ENCODE data around the gene CCDC124.
"Not testable (repeated sequence)": the region's sequence is repeated elsewhere in the genome, so short reads cannot be mapped to it uniquely, and the experiment has no call there.

CCDC124 gene

DNA sequence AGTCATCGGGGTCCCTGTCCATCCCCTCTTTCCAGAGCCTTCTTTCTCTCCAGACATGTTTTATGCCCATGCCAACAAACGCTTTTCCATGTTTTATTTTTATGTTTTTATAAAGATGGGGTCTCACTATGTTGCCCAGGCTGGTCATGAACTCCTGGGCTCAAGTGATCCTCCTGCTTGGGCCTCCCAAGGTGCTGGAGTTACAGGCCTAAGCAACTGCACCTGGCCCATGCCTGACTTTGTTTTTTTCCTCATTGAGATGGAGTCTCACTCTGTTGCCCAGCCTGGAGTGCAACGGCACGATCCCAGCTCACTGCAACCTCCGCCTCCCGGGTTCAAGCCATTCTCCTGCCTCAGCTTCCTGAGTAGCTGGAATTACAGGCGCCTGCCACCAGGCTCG, 53.8 kb downstream of the CCDC124 start:
- DNase-seq (ENCODE audit: low spot score), result not testable (repeated sequence)

DNA sequence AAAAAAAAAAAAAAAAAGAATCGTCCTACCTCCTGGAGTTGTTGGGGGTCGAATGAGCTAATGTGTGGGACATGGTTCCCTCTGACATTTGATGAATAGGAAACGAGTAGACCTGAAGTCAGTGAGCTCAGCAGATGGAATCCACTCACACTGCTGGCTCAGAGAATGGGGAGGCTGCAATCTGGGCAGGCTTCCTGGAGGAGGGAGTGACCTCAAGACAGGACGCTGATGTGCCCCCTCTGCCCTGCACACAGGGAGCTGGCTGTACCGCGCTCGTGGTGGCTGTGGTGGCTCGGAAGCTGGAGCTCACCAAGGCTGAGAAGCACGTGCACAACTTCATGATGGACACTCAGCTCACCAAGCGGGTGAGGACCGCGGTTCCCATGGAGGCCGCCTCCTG, 55.3 kb downstream of the CCDC124 start:
- no peak for DNase-seq (ENCODE audit: low spot score)

DNA sequence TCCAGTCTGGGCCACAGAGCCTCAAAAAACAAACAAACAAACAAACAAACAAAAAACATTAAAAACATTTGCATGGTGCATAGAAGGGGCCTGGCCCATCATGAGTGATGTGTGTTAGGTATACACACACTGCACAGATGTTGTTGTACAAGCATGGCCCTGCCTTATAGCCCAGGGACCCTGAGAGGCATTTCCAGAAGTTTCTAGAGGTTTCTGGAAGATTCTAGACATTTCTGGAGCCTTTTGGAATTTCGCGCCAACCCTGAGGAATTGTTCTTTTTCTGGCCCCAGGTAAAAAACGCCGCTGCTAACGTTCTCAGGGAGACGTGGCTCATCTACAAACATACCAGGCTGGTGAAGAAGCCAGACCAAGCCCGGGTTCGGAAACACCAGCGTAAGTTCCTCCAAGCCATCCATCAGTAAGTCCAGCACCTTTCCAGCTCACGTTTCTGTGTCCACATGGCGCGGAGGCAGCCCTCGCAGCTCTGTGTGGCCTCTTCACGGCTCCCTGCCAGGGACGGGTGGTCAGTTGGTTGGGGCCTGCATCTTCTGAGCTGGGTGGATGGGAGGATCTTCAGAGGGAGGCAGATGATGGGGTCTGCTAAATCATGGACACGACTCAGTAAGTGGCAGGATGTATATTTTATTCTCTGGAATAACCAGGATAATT, 56.7 kb downstream of the CCDC124 start:
- no peak for DNase-seq (ENCODE audit: low spot score)

DNA sequence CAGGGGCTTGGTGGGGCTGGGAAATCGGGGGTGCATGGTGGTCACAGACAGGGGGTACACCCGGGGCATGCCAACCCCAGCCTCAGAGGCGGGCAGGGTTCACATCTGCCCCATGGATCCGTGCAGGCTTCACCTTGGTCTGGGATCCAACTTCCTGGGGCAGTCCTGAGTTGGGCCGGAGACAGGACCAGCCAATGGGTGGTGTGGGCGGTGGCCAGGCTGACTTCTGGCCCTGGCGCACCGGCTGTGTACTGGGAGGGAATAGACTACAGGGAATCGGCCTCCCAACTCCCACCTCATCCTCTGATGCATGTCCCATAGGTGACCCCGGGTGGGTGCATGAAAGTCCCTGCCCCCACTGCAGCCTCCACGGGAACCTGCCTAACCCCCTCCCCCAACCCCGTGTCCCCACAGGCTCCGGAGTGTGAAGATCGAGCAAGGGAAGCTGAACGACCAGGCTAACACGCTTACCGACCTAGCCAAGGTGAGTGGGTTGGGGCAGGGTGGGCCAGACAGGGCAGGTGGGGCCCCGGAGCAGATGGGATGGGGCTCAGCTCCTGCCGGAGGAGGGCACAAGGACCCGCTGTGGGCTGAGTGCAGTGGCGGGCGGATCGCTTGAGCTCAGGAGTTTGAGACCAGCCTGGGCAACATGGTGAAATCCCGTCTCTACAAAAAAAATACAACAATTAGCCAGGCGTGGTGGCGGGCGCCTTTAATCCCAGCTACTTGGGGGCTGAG, 60.4 kb downstream of the CCDC124 start:
- DNase-seq (ENCODE audit: low spot score), result no peak
